Panc1 (cell line): ENCODE results near the gene KBTBD12. TPM values are rescaled to one million over a fixed set of nuclear protein-coding genes. Genes with fewer than 3 reads are reported as not detected.

Experiments
- ATAC-seq: fragments of 200-7000 bp; cut with Tn5 transposase; 2 replicates; pipeline ENCODE4 v1.9.1; 2020; ENCODE audit warnings: mild to moderate bottlenecking, moderate library complexity
- BruUV-seq: library from RNA; stranded (reverse); fragments of 400-500 nt; replicated peaks from 2 replicates; lab custom pipeline; 2021; lab: Mats Ljungman, UMichigan
- CTCF ChIA-PET: fragments of 300-600 bp; sonication (Branson Sonifier 250); formaldehyde crosslinking; loops from one replicate; lab custom pipeline; 2022; ENCODE audit warnings: antibody characterized with exemption; lab: Charles Lee
- POLR2A ChIA-PET: fragments of 300-600 bp; sonication (Branson Sonifier 250); formaldehyde crosslinking; loops from one replicate; lab custom pipeline; 2022; ENCODE audit warnings: antibody characterized with exemption; lab: Charles Lee
- DNase-seq: peaks from one replicate; pipeline ENCODE4 v3.0.0-alpha.2; 2010; ENCODE audit warnings: low read depth, low spot score
- H3K27ac ChIP-seq: 2 replicates; pipeline ENCODE4 v1.5.1; 2011; ENCODE audit warnings: mild to moderate bottlenecking, low read length, inconsistent platforms
- H3K27me3 ChIP-seq: fragments of 200-500 bp; sonication (Bioruptor generic); 2 replicates; pipeline ENCODE4 v1.6.0; 2014; ENCODE audit warnings: low read length, inconsistent platforms; ENCODE audit not compliant: control insufficient read depth, insufficient read depth
- H3K36me3 ChIP-seq: fragments of 200-500 bp; sonication (Bioruptor generic); 2 replicates; pipeline ENCODE4 v1.5.1; 2014; ENCODE audit warnings: inconsistent platforms, mild to moderate bottlenecking, low read length, moderate library complexity; ENCODE audit not compliant: control insufficient read depth, insufficient read depth
- H3K4me1 ChIP-seq: 2 replicates; pipeline ENCODE4 v1.5.1; 2011; ENCODE audit warnings: inconsistent platforms, mild to moderate bottlenecking, low read length, moderate library complexity; ENCODE audit not compliant: control insufficient read depth, insufficient read depth
- H3K4me3 ChIP-seq, 2 experiments: 2 replicates each; pipeline ENCODE4 v1.5.1; 2011 to 2012; ENCODE audit warnings: low read depth in 2 of 2, low read length in 2 of 2, mild to moderate bottlenecking in 2 of 2, inconsistent platforms in 1 of 2, moderate library complexity in 1 of 2
- H3K9me3 ChIP-seq: fragments of 200-500 bp; sonication (Bioruptor generic); 2 replicates; pipeline ENCODE4 v1.5.1; 2014; ENCODE audit warnings: low read depth, mild to moderate bottlenecking, inconsistent platforms, low read length, moderate library complexity; ENCODE audit not compliant: control insufficient read depth, insufficient read depth
- CTCF ChIP-seq: fragments of 450-650 bp; IDR thresholded peaks from 2 replicates; pipeline ENCODE4 v1.5.1; 2017; ENCODE audit warnings: mild to moderate bottlenecking
- POLR2AphosphoS5 ChIP-seq: IDR thresholded peaks from 2 replicates; pipeline ENCODE4 v1.6.1; 2012; ENCODE audit warnings: mild to moderate bottlenecking, low read depth, low read length, moderate library complexity
- REST ChIP-seq, 2 experiments: IDR thresholded peaks; 2 replicates each; pipeline ENCODE4 v1.6.1; 2011 to 2012; ENCODE audit warnings: low read depth in 2 of 2, control low read depth in 1 of 2, low read length in 1 of 2, mild to moderate bottlenecking in 1 of 2, moderate library complexity in 1 of 2; ENCODE audit not compliant: insufficient read depth in 1 of 2
- SIN3A ChIP-seq: IDR thresholded peaks from 2 replicates; pipeline ENCODE4 v1.6.1; 2012; ENCODE audit warnings: low read depth, mild to moderate bottlenecking, low read length, moderate library complexity, borderline replicate concordance; ENCODE audit not compliant: insufficient read depth
- TCF7L2 ChIP-seq: IDR thresholded peaks from 2 replicates; pipeline ENCODE4 v1.6.1; 2011; ENCODE audit warnings: mild to moderate bottlenecking, low read depth, low read length, inconsistent platforms
- in situ Hi-C: cut with HindIII; loops from 2 replicates; pipeline ENCODE4 v1.10.0; 2016; ENCODE audit warnings: low sequenced_read_pairs, low pct_unique_long_range_greater_than_20kb
- intact Hi-C: fragments of 100-400 bp; cut with micrococcal nuclease; formaldehyde crosslinking; loops from one replicate; pipeline ENCODE4 v1.10.0; 2022; ENCODE audit not compliant: unreplicated experiment
- total RNA-seq: library from RNA; stranded (reverse); gene quantifications from one replicate; pipeline ENCODE4 v1.2.1, GENCODE V29; 2021; ENCODE audit not compliant: unreplicated experiment

Gene KBTBD12
- total RNA-seq, 1 experiment from 2014 or later: 0.28 TPM

- ChIA-PET CTCF (no interaction called here), POLR2A (no interaction called here)
- Histone ChIP-seq H3K27me3 (no peaks in the 10 kb centered on the region), H3K27ac (no peak overlapping the region), H3K4me3 (no peak overlapping the region), H3K9me3 (peaks cover 4% of the 10 kb centered on the region; the same call in 1 of the 2 replicates), H3K36me3 (no peaks in the 10 kb centered on the region), H3K4me1 (0 out of 2 replicates have a peak, but pooled peaks cover 3% of the 10 kb centered on the region)
- no peak for DNase-seq
- intact Hi-C loops: no loop called here
- TF ChIP-seq REST (IDR thresholded peaks at IDR 0.05; ENCODE audit: insufficient read depth in 1 of 2, low read depth in 2 of 2, low read length in 1 of 2) (no peak), SIN3A (no peak), CTCF (no peak), TCF7L2 (no peak), POLR2AphosphoS5 (no peak)
- no TSS peak for BruUV-seq
- in situ Hi-C loops: no loop called here
- no peak for ATAC-seq
Observed at GRCh38 chr3:127985655-127986225, 70.7 kb downstream of the KBTBD12 start.

- Histone ChIP-seq H3K27ac (no peak overlapping the region), H3K9me3 (no peaks in the 10 kb centered on the region), H3K4me1 (0 out of 2 replicates have a peak, but pooled peaks cover 3% of the 10 kb centered on the region), H3K4me3 (no peak overlapping the region), H3K27me3 (no peaks in the 10 kb centered on the region), H3K36me3 (no peaks in the 10 kb centered on the region)
- ChIA-PET CTCF (interaction anchor here (0.7 kb wide), 1 partner anchor 293 kb away, joined by 7 read pairs; no protein-coding TSS in a partner anchor), POLR2A (no interaction called here)
- no peak for ATAC-seq
- TF ChIP-seq TCF7L2 (no peak), POLR2AphosphoS5 (no peak), REST (IDR thresholded peaks at IDR 0.05; ENCODE audit: insufficient read depth in 1 of 2, low read depth in 2 of 2, low read length in 1 of 2) (no peak), SIN3A (no peak), CTCF (no peak)
- intact Hi-C loops (no loop called here), in situ Hi-C loops (no loop called here)
- BruUV-seq: no TSS peak
- no peak for DNase-seq
Observed at GRCh38 chr3:127986803-127987202, 71.8 kb downstream of the KBTBD12 start.
